ENCODE data around the gene SHLD1.
A peak's percentile ranks its signal among the peaks of the same experiment; 100 is the strongest.
"Not testable (repeated sequence)": the region's sequence is repeated elsewhere in the genome, so short reads cannot be mapped to it uniquely, and the experiment has no call there.

SHLD1 gene, protein sequence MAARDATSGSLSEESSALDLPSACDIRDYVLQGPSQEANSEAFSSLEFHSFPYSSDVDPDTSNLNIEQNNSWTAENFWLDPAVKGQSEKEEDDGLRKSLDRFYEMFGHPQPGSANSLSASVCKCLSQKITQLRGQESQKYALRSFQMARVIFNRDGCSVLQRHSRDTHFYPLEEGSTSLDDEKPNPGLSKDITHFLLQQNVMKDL

DNA sequence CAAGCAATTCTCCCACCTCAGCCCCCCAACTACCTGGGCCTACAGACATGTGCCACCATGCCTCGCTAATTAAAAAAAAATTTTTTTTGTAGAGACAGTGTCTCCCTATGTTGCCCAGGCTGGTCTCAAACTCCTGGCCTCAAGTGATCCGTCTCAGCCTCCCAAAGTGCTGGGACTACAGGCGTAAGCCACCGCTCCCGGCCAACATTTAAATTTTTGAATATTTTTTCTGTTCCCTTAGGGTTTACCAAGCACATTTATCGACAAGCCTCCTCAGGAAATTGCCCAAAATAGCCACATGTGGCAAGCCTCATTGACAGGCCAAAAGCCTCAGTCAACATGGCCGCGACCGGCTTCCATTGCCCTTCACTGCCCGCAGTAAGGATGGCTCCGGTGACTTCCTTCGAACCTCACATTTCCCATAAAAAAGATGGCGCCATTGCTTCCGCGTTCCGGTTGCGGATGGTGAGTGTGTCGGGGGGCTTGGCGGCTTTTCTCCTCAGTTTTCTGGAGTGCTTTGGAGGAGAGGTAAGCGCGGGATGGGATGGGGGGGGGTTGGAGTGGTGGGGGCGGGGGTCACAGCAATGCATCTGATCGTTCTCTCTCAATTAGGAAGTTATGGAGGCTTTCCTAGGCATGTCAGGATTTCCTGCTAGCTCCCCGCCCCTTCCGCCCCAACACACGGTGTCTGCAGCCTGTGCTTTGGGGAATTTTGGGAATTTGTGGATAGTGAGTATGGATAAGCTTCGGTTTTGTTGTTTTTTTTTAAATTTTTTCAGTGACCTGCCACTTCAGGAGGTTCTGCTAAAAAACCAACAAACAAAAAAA, at the start of gene SHLD1:
TSS of gene SHLD1 (plus strand) at position 450 of the 828 bp plus-strand sequence. CDS start 22,465 bp downstream, outside the sequence.
- DNase-seq: peak; percentile 55 to 84 (median 67)

DNA sequence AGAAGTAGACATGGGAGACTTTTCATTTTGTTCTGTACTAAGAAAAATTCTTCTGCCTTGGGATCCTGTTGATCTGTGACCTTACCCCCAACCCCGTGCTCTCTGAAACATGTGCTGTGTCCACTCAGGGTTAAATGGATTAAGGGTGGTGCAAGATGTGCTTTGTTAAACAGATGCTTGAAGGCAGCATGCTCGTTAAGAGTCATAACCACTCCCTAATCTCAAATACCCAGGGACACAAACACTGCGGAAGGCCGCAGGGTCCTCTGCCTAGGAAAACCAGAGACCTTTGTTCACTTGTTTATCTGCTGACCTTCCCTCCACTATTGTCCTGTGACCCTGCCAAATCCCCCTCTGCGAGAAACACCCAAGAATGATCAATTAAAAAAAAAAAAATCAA, 47.9 kb upstream of the SHLD1 start:
- not testable (repeated sequence) for DNase-seq

DNA sequence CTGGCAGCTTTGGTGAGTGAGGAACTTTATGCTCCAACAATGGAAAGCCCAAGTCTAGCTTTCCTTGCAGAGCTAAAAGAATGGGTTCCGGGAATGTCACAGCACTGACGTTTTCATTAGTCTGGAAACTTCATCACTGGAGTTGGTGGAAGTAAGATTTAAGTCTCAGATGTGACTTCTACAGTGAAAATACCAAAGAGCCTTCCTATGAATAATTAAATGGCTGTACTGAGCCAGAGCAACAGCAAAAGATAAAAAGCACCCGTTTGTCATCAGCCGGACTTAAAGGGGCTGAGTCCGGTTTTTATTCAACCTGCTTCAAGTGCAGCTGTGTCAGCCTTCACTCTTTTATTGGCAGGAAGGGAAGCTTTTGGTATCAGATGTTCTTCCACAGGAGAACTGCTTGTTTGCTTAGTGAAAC, 46.5 kb upstream of the SHLD1 start:
- no peak for DNase-seq

DNA sequence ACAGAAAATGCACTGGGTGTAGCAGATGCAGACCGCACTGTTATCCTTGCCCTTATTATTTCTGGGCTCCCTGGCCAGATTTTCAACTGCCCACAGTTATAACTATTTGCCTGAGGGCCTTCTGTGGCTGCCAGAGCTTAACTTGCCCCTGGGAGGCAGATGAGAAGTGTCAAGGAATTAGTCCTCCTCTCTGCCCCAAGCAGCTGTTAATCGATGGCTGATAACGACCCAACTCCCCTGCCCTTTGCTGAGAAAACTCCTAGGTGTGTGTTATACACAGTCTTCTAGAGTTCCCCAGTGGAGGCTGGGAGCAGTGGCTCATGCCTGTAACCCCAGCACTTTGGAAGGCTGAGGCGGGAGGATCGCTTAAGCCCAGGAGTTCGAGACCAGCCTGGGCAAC, 44.4 kb upstream of the SHLD1 start:
- no peak for DNase-seq

DNA sequence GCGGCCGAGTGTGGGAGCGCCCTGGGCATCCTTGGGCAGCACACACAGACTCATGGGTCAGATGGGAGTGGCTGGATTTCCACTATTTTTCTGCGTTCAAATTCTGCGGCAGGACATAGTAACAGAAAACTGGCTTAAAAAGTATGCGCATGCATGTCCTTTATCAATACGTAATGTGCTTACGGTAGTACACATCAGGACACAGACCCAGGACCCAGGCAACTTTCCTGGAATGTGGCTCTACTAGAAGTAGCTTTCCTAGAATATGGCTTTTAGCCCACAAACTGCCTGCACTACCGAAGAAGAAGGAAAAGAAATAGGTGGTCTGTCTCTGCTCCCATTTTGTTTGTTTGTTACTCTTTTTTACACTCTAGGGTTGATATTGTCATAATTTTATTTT, 43.4 kb upstream of the SHLD1 start:
- no peak for DNase-seq

DNA sequence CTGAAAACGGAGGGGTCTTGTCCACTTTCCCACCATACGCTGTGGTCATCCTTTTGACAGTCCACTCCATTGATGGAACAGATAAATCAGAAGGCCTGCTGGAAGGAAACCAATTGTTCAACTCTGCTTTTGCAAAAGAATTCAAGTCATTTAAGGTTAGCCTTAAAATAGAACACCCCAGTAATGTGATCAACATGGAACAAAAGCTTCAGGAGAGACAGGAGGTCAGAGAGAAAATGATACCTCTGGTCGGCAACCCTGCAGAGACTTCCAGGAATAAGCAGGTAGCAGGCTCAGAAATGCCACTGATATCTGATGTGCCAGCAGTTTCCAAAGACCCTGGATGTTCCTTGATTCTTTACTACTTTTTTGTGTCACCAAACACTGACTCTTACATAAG, 39.6 kb upstream of the SHLD1 start:
- DNase-seq: no peak

DNA sequence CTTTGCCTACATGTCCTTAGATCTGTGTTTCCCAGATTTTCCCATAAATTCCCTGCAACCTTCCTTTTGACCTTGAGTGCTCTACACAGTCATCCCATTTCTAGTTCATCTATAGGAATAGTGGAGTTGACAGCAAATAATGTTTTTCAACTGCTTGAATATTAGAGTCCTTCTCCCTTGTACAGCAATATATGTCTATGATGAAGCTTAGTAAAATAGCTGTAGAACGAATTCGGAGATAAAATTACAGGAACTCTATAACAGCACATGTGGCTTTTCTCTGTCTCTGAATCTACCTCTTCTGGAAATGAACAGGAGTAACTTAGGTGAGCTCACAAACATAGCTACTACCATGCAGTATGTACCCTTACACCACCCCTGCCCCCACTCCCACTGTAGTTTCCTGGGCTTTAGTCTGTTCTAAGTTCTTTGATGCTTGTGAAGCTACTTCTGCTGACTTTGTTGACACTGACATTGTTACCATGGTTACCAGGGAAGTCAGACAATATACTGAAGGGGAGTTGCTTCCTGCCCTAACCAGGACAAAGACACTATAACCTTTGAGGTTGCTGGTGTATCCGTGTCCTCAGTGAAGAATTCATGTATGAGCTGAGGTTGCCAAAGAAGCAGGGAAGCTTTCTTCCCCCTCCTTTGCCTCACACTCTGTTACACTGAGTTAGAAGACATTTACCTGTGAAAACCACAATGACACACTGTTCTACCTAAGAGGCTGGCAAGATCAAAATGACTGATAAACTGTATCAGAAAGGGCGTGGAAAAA, 35.8 kb upstream of the SHLD1 start:
- DNase-seq: peak; percentile 66 to 98 (median 90)

DNA sequence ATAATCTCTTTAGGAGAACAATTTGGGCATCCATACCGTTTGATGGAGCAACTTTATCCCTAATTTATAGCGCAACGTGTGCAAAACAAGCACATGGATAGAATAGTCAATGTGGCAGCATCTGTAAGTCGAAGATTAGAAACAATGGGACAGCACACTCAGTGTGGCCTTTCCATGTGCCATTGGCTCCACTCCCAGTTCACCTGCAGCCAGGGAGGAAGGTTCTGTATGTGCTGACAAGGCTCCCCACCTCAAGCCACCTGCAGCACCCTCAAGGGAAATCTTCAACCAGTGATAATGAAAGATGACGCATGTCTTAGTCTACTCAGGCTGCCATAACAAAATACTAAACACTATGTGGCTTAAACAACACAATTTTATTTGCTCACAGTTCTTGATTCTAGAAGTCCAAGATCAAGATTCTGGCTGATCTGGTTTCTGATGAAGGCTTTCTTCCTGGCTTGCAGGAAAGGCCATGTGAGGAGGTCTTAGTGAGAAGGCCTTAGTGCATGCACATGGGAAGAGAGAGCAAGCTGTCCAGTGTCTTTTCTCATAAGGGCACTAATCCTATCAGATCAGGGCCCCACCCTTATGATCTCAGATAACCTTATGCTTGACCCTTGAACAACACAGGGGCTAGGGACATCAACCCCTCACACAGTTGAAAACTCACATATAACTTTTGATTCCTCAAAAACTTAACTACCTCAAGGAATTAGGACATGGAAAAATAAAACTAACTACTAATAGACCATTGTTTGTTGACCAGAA, 34.9 kb upstream of the SHLD1 start:
- peak in 1 of 6 experiments; percentile 34 for DNase-seq

DNA sequence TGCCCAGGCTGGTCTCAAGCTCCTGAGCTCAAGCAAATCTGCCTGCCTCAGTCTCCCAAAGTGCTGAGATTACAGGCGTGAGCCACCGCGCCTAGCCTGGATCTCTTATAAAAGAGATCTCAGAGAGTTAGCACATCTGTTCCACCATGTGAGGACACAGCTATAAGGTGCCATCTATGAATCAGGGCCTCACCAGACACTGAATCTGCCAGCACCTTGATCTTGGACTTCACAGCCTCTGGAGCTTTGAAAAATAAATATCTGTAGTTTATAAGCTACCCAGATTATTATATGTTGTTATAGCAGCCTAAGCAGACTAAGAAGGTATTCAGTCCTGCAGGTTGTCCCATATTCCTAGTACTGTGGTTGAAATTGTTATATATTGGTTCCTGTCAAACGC, 33.2 kb upstream of the SHLD1 start:
- DNase-seq: no peak

DNA sequence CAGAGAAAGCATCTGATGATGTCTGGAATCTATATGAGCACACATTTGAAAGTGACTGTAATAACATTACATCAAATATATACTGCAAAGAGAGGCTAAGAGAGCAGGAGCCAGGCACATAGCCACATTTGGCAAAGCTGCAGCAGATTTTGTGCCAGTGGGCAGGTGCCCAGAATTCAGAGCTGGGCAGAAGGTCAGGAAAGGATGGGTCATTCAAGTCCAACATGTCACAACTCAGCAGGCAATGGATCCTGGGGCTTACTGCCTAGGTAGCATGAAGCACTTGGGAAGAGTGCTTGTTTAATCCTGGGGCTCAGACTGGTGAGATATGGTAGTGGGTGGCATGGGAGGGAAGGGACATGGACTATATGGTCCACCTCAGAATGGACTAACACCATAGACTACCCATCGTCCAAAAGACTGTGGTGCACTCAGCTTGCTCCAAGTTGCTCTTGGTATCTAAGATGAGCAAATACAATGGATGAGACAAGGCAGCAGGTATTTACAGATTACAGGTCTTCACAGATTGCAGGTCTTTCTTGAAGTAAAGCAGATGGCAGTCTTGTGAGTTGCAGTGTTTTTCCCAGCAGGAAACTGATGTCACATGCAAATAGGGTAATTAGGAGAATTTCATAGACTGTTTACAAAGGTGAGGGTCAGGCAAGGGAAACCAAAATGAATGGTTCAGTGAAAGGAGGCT, 31.2 kb upstream of the SHLD1 start:
- DNase-seq: no peak

DNA sequence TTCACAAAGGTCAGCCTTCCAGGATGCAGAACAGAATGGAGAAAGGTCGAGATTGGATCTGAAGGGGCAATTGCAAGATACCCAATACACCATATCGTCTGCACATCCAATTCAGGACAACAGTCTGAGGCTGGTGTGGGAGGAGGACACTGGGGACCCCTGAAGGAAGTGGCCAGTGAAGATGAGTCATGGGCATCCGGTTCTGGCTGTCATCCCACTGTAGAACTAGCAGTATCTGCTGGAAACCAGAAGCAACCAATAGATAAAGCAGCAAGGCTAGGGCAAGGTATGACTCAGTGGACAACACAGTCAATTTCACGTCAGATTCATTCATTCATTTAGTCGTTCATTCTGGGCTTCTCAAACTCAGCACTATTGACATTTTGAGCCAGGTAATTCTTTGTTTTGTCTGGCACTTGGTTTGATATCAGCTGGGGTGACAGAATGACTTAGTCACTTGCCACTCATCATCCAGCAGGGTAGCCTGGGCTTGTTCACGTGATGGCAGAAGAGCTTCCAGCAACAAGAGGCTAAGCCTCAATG, 30.3 kb upstream of the SHLD1 start:
- no peak for DNase-seq

DNA sequence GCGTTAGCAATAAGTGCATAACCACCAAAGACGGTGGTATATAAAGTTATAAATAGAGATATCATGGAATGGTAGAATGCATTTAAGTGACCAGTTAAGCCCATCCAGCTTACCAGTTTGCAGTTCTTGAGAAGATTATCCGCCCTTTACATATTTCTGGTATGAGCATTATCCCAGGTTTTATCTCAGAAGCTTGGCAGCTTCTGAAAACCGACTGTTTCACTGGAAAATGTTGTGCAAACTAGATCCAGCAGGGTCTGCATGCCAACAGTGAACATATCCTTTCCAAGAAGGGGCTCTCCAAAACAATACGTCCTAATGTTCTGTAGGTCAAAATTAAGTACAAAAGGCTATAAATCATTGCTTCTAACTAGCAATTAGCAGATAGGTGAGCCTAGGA, 29.5 kb upstream of the SHLD1 start:
- DNase-seq: no peak

DNA sequence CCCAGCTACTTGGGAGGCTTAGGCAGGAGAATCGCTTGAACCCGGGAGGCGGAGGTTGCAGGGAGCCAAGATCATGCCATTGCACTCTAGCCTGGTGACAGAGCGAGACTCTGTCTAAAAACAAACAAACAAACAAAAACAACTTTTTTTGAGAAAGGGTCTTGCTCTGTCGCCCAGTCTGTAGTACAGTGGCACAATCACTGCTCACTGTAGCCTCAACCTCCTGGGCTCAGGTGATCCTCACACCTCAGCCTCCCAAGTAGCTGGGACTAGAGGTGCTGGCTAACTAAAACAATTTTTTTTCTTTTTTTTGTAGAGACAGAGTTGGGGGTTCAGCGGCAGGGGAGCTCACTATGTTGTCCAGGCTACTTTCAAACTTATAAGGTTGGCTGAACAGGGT, 28.8 kb upstream of the SHLD1 start:
- DNase-seq: not testable (repeated sequence)

DNA sequence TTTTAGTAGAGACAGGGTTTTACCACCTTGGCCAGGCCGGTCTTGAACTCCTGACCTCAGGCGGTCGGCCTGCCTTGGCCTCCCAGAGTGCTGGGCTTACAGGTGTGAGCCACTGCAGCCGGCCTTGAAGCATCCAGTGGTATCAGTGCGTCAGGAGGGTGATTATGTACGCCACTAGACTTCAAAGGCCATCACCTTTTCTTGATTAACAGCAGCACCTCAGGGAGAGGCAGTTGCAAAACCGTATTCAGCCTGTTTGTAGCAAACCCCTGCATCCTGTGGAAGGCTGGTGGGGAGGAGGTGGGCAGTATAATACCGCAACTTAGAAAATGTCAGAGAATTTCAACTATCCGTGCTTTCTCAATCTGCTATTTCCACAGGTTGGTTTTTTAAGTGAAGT, 27.3 kb upstream of the SHLD1 start:
- no peak for DNase-seq

DNA sequence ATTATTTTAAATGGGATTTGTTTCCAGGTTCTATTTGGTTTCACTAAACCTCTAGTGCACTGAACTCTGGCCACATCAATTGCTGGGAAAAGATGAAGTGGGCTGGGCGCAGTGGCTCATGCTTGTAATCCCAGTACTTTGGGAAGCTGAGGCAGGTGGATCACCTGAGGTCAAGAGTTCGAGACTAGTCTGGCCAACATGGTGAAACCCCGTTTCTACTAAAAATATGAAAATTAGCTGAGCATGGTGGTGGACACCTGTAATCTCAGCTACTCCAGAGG, 25.1 kb upstream of the SHLD1 start:
- not testable (repeated sequence) for DNase-seq

DNA sequence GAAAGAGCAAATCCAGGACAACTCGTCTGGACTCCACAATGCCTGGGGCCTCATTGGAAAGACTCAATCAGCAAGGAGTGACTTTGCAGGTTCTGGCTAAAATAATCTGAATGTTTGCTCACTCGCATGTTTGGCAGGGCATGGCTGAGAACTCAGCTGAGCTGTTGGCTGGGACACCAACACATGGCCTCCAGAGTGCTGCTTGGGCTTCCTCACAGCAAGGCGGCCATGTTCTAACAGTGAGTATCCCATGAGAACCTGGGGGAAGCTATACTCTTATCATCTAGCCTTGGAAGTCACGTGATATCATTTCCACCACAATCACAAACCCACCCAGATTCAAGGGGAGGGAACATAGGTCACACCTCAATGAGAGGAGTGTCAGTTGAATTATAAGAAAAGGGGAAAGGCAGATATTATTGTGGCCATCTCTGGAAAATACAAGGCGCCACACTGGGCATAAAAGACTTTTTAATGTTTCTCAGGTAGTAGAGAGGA, 23.1 kb upstream of the SHLD1 start:
- no peak for DNase-seq

DNA sequence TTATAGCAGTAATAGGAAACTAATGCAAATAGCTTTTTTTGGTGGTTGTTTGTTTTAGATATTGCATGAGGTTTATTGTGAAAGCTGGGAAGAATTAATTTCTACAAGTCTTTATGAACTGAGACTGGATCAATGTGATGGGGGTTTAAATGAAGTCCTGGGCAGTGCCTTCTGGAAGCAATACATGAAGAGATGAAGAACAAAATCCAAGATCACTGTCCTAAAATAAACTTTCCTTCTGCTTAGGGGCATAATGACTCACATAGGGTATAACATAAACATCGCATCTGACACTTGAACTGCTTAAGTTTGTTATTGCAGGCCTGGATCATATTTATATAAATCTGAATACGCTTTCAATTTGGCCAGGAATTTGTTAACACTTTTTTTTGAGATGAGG, 20.9 kb upstream of the SHLD1 start:
- no peak for DNase-seq

DNA sequence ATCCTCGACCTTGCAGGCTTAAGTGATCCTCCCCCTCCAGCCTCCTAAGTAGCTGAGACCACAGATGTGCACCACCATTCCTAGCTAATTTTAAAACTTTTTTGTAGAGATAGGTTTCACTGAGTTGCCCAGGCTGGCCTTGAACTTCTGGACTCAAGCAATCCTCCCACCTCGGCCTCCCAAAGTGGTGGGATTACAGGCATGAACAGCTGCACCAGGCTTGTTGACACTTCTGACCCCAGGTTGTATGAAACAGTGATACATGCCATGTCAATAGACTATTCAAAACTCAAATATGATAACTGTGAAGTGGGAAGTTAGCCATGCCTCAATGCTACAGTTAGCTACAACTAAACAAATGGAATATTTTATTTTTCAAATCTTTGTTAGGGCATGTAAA, 20.1 kb upstream of the SHLD1 start:
- DNase-seq: no peak

DNA sequence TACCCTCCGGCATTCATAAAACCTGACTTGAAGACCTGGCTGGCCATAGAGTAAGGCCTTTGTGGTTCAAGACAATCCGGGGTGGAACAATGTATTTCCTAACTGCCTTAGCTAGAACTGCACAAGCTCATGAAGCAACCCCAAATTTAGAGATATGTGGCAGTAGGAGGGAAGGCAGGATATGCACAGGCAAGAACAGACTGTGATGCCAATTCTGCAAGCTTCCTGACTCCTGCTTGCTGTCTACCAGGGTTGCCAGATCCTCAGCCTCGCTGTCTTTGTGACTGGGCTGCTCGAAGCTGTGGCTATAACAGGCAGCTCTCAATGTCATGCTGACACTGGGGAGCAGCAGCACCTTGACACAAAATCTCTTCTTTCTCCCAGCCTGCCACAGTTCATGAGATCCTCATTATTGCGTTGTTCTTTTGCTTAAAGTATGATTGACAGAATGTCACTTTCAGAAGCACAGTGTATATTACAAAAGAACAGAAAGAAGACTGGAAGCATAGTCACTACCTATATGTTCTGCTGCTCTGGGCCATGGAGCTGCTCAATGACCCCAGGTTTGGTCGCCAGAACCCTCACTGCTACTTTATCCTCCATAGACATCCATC, 18.3 kb upstream of the SHLD1 start:
- no peak for DNase-seq

DNA sequence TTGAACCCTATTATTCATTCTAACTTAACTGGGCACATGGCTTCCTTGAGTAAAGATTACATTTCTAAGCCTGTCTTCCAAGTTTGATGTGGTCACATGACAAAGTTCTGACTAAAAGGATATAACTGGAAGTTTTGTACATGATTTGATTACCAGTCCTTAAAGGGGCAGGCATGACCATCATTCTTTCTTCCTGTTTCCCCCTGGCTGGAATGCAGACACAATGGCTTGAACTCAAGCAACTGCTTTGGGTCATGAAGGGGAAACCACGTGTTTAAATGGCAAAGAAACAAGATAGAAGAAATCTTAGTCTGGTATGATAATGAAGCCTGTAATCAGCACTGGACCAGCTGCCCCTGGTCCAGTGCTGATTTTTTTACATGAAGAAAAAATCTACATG, 15.6 kb upstream of the SHLD1 start:
- DNase-seq: no peak

DNA sequence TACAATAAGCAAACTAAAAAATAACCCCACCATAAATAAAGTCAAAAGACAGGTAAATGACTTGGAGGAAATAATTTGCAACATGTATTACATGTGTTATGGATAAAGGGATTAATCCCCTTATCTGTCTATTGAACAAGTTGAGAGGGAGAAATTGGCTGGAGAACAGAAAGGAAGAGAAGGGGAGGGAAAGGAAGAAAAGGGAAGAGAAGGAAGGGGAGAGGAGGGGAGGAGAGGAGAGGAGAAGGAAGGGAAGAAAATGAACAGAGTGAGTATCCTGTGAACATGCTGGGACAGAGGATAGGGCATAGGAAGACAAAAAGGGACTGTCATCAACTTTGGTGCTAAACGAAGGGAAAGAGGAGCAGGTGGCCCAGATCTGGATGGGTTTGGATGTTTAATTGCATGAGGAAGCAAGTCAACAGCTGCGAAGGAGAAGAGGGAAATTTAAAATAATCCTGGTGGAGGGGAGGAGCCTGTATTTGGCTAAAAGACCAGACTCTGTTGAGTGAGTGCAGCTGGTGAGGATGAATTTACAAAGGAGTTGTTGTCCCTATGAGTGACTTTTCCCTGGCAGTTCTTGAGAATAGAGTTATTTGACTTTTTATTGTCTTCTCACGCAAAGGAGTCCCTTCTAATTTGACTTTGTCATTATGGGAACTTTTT, 14.2 kb upstream of the SHLD1 start:
- no peak for DNase-seq

Measured in stimulated activated naive CD4-positive, alpha-beta T cell (primary cell).